Fibroblast of lung (primary cell): ENCODE measurements around the gene LRRC42. TPM values are rescaled to one million over a fixed set of nuclear protein-coding genes. Genes with fewer than 3 reads are reported as not detected.

Experiments used
- DNase-seq, 2 donors: peaks; one replicate each; pipeline versions ENCODE4 v3.0.0 to v3.0.0-alpha.2; 2010; ENCODE audit warnings: low read depth in 2 of 2
- H2AFZ ChIP-seq: 2 replicates; pipeline ENCODE4 v1.5.1; 2012; ENCODE audit warnings: low read length, control low read depth, inconsistent platforms
- H3K27ac ChIP-seq: 2 replicates; pipeline ENCODE4 v1.5.1; 2011; ENCODE audit warnings: low read length, control low read depth; ENCODE audit not compliant: insufficient read depth
- H3K27me3 ChIP-seq: 2 replicates; pipeline ENCODE4 v1.5.1; 2011; ENCODE audit warnings: mild to moderate bottlenecking, low read length; ENCODE audit not compliant: control insufficient read depth, insufficient read depth
- H3K36me3 ChIP-seq: 2 replicates; pipeline ENCODE4 v1.5.1; 2011; ENCODE audit warnings: low read length; ENCODE audit not compliant: control insufficient read depth, insufficient read depth
- H3K4me1 ChIP-seq: 2 replicates; pipeline ENCODE4 v1.5.1; 2011; ENCODE audit warnings: low read length; ENCODE audit not compliant: control insufficient read depth, insufficient read depth; ENCODE audit errors: extremely low read depth
- H3K4me2 ChIP-seq: 2 replicates; pipeline ENCODE4 v1.5.1; 2011; ENCODE audit warnings: low read length, control low read depth; ENCODE audit not compliant: insufficient read depth; ENCODE audit errors: extremely low read depth
- H3K4me3 ChIP-seq, 4 experiments: fragments of 200-600 bp in 1 of 4; sonication (generic) in 1 of 4; replicated peaks in 1 of 4; 2 replicates each; pipeline ENCODE4 v1.5.1; 2011 to 2016; ENCODE audit warnings: low read length in 4 of 4, low read depth in 3 of 4, mild to moderate bottlenecking in 3 of 4, control low read depth in 2 of 4, inconsistent platforms in 1 of 4, mixed read lengths in 1 of 4; ENCODE audit not compliant: insufficient read depth in 1 of 4; ENCODE audit errors: control extremely low read depth in 1 of 4
- H3K79me2 ChIP-seq: 2 replicates; pipeline ENCODE4 v1.5.1; 2012; ENCODE audit warnings: mild to moderate bottlenecking, low read length, inconsistent platforms; ENCODE audit not compliant: control insufficient read depth, insufficient read depth
- H3K9ac ChIP-seq: 2 replicates; pipeline ENCODE4 v1.5.1; 2011; ENCODE audit warnings: mild to moderate bottlenecking, low read length, control low read depth; ENCODE audit not compliant: insufficient read depth
- H3K9me3 ChIP-seq: 2 replicates; pipeline ENCODE4 v1.5.1; 2012; ENCODE audit warnings: low read depth, low read length; ENCODE audit not compliant: control insufficient read depth, insufficient read depth
- H4K20me1 ChIP-seq: 2 replicates; pipeline ENCODE4 v1.5.1; 2011; ENCODE audit warnings: low read length; ENCODE audit not compliant: control insufficient read depth, insufficient read depth; ENCODE audit errors: extremely low read depth
- EZH2 ChIP-seq: IDR thresholded peaks from 2 replicates; pipeline ENCODE4 v1.5.1; 2012; ENCODE audit warnings: low read length, control low read depth, mild to moderate bottlenecking; ENCODE audit errors: missing control alignments
- polyA plus RNA-seq, 2 donors: library from polyadenylated mRNA; depleted of rRNA in 1 of 2; stranded (reverse) in 1 of 2; unstranded in 1 of 2; fragments of >200 nt; gene quantifications; 2 replicates each; pipeline ENCODE4 v1.2.1, GENCODE V29; 2011 to 2012; ENCODE audit warnings: missing spikeins in 1 of 2
- total RNA-seq: library from RNA; depleted of rRNA; stranded (reverse); fragments of >200 nt; gene quantifications from 2 replicates; pipeline ENCODE4 v1.2.1, GENCODE V29; 2014
- TF ChIP-seq, protein P1 (sequence below), 2 donors: IDR thresholded peaks in 1 of 2; conservative IDR thresholded peaks in 1 of 2; 1 replicate in 1 of 2; 2 replicates in 1 of 2; pipeline ENCODE4 v1.5.1; 2011 to 2012; ENCODE audit warnings: low read length in 2 of 2, control low read depth in 1 of 2, inconsistent platforms in 1 of 2, low read depth in 1 of 2, mild to moderate bottlenecking in 1 of 2

Gene LRRC42
- total and polyA plus RNA-seq, 2 donors (not counting 1 experiment from before 2014, with no cell fraction given): 34.0 to 50.2 TPM

DNA sequence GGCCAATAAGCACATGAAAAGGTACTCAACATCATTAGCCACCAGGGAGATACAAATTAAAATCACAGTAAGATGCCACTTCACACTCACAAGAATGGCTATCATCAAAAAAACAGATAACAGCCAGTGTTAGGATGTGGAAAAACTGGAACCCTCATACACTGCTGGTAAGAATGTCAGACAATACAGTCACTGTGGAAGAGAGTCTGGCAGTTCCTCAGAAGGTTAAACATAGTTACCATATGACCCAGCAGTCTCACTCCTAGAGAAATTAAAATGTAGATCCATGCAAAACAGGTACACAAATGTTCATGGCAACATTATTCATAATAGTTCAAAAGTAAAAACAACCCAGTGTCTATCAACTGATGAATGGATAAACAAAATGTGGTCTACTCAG lies 38.6 kb downstream of the LRRC42 start:
- Histone ChIP-seq H4K20me1 (no peaks in the 10 kb centered on the region), H3K27ac (no peak overlapping the region), H3K27me3 (no peaks in the 10 kb centered on the region), H3K4me1 (peaks cover 2% of the 10 kb centered on the region), H3K9ac (no peak overlapping the region), H3K36me3 (no peaks in the 10 kb centered on the region), H3K79me2 (no peaks in the 10 kb centered on the region), H2AFZ (no peak overlapping the region), H3K9me3 (no peaks in the 10 kb centered on the region), H3K4me3 (no peak overlapping the region), H3K4me2 (no peak overlapping the region)
- TF ChIP-seq EZH2: no peak
- TF ChIP-seq, protein P1, sequence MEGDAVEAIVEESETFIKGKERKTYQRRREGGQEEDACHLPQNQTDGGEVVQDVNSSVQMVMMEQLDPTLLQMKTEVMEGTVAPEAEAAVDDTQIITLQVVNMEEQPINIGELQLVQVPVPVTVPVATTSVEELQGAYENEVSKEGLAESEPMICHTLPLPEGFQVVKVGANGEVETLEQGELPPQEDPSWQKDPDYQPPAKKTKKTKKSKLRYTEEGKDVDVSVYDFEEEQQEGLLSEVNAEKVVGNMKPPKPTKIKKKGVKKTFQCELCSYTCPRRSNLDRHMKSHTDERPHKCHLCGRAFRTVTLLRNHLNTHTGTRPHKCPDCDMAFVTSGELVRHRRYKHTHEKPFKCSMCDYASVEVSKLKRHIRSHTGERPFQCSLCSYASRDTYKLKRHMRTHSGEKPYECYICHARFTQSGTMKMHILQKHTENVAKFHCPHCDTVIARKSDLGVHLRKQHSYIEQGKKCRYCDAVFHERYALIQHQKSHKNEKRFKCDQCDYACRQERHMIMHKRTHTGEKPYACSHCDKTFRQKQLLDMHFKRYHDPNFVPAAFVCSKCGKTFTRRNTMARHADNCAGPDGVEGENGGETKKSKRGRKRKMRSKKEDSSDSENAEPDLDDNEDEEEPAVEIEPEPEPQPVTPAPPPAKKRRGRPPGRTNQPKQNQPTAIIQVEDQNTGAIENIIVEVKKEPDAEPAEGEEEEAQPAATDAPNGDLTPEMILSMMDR (conservative IDR thresholded peaks at IDR 0.05 in 1 of 2, IDR thresholded peaks at IDR 0.05 in 1 of 2; ENCODE audit: low read depth in 1 of 2, low read length in 2 of 2): no peak
- DNase-seq: no peak

DNA sequence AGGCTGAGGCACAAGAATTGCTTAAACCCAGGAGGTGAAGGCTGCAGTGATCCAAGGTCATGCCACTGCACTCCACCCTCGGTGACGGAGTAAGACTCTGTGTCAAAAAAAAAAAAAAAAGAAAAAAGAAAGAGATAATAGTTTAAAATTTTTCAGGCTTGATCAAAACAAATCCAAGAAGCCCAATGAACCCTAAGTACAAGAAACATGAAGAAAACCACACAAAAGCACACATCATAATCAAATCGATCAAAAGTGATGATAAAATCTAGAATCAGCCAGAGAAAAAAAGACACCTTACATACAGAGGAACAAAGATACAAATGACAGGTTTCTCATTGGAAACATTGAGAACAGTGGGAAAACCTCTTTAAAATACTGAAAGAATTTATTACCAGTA lies 40.3 kb downstream of the LRRC42 start:
- no peaks in the 10 kb centered on the region for H3K79me2 ChIP-seq
- no peak for DNase-seq

DNA sequence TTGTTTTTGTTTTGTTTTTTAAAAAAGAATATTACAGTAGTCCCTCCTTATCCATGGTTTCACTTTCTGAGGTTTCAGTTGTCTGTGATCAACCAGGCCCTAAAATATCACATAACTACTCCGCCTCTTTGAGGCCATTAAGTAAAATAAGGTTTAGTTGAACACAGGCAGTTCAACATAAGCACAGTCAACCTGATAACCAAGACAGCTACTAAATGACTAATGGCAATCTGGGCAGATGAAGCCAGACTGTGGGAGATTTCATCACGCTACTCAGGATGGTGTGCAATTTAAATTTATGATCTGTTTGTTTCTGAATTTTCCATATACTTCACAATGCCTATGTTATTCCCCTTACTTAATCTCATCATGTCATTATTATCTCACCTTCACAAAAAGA lies 41.7 kb downstream of the LRRC42 start:
- Histone ChIP-seq H3K4me1 (no peaks in the 10 kb centered on the region), H3K79me2 (no peaks in the 10 kb centered on the region), H2AFZ (no peak overlapping the region), H3K9ac (no peak overlapping the region), H3K36me3 (no peaks in the 10 kb centered on the region), H3K4me2 (no peak overlapping the region), H3K27me3 (no peaks in the 10 kb centered on the region), H4K20me1 (no peaks in the 10 kb centered on the region), H3K27ac (no peak overlapping the region), H3K9me3 (no peaks in the 10 kb centered on the region), H3K4me3 (no peak overlapping the region)
- TF ChIP-seq EZH2: no peak
- TF ChIP-seq, protein P1 (conservative IDR thresholded peaks at IDR 0.05 in 1 of 2, IDR thresholded peaks at IDR 0.05 in 1 of 2; ENCODE audit: low read depth in 1 of 2, low read length in 2 of 2): no peak
- DNase-seq: peak in 1 of 2 donors; percentile 8

More for the DNA sequence above, 40.3 kb downstream of the LRRC42 start:
- H3K36me3 ChIP-seq: no peaks in the 10 kb centered on the region
- H3K27ac ChIP-seq: no peak overlapping the region
- H4K20me1 ChIP-seq: no peaks in the 10 kb centered on the region
- H2AFZ ChIP-seq: no peak overlapping the region
- no peak overlapping the region for H3K4me2 ChIP-seq
- no peak overlapping the region for H3K4me3 ChIP-seq
- H3K27me3 ChIP-seq: no peaks in the 10 kb centered on the region
- TF ChIP-seq, protein P1 (conservative IDR thresholded peaks at IDR 0.05 in 1 of 2, IDR thresholded peaks at IDR 0.05 in 1 of 2; ENCODE audit: low read depth in 1 of 2, low read length in 2 of 2): no peak
- no peak for TF ChIP-seq EZH2
- H3K9me3 ChIP-seq: no peaks in the 10 kb centered on the region
- peaks cover 2% of the 10 kb centered on the region for H3K4me1 ChIP-seq
- no peak overlapping the region for H3K9ac ChIP-seq
